GM12878 (cell line): ENCODE data around the gene HSPA12B. TPM values are rescaled to one million over a fixed set of nuclear protein-coding genes. Genes with fewer than 3 reads are reported as not detected.

ENCODE experiments used
- ATAC-seq: fragments of 200-7000 bp; cut with Tn5 transposase; 3 replicates; pipeline ENCODE4 v1.9.1; 2020; ENCODE audit warnings: mild to moderate bottlenecking, moderate library complexity
- BruUV-seq: library from RNA; stranded (reverse); fragments of 400-500 nt; replicated peaks from 2 replicates; lab custom pipeline; 2021; lab: Mats Ljungman, UMichigan
- CTCF ChIA-PET: fragments of 300-600 bp; sonication (Branson Sonifier 250); formaldehyde crosslinking; extraction: SDS; loops from one replicate; lab custom pipeline; 2021; ENCODE audit warnings: inconsistent platforms; lab: Yijun Ruan, JAX
- POLR2A ChIA-PET: fragments of 350-600 bp; formaldehyde crosslinking; extraction: SDS; loops from one replicate; lab custom pipeline; 2021; ENCODE audit warnings: inconsistent platforms; lab: Charles Lee
- RAD21 ChIA-PET: fragments of 300-600 bp; sonication (Branson Sonifier 250); formaldehyde crosslinking; loops from one replicate; lab custom pipeline; 2023; ENCODE audit warnings: antibody characterized with exemption; ENCODE audit not compliant: unreplicated experiment; lab: Charles Lee
- SMC1A ChIA-PET: fragments of 300-600 bp; sonication (Branson Sonifier 250); formaldehyde crosslinking; loops from one replicate; lab custom pipeline; 2023; ENCODE audit not compliant: unreplicated experiment, uncharacterized antibody; lab: Charles Lee
- DNase-seq: peaks from one replicate; pipeline ENCODE4 v3.0.0-alpha.2; 2011; ENCODE audit warnings: low read depth, low spot score
- FAIRE-seq: peaks from 3 replicates; lab custom pipeline; 2011; peaks lifted over from hg19 to GRCh38; lab: Jason Lieb, UNC
- H2AFZ ChIP-seq: 2 replicates; pipeline ENCODE4 v1.6.0; 2011; ENCODE audit warnings: low read depth, low read length, control low read depth; ENCODE audit not compliant: control insufficient read depth
- H3K27ac ChIP-seq: 2 replicates; pipeline ENCODE4 v1.5.1; 2011; ENCODE audit warnings: control low read depth; ENCODE audit not compliant: control insufficient read depth, insufficient read depth
- H3K27me3 ChIP-seq, 2 experiments: replicated peaks in 1 of 2; 2 replicates each; pipeline versions ENCODE4 v1.6.0 to v1.6.1; 2011; ENCODE audit warnings: low read length in 1 of 2; ENCODE audit not compliant: control insufficient read depth in 2 of 2, insufficient read depth in 2 of 2
- H3K36me3 ChIP-seq, 2 experiments: 2 replicates each; pipeline ENCODE4 v1.5.1; 2011; ENCODE audit warnings: low read length in 1 of 2; ENCODE audit not compliant: control insufficient read depth in 2 of 2, insufficient read depth in 2 of 2
- H3K4me1 ChIP-seq: 2 replicates; pipeline ENCODE4 v1.6.1; 2011; ENCODE audit warnings: mild to moderate bottlenecking, low read length, moderate library complexity, mixed read lengths; ENCODE audit not compliant: control insufficient read depth, insufficient read depth
- H3K4me2 ChIP-seq: 2 replicates; pipeline ENCODE4 v1.6.0; 2011; ENCODE audit warnings: control low read depth; ENCODE audit not compliant: control insufficient read depth, insufficient read depth
- H3K4me3 ChIP-seq: fragments of 200-600 bp; sonication (generic); 2 replicates; pipeline ENCODE4 v1.5.1; 2016
- H3K79me2 ChIP-seq: 2 replicates; pipeline ENCODE4 v1.6.0; 2011; ENCODE audit warnings: low read length; ENCODE audit not compliant: control insufficient read depth, insufficient read depth
- H3K9ac ChIP-seq: 2 replicates; pipeline ENCODE4 v1.8.0; 2011; ENCODE audit warnings: low read length, control low read depth, mixed read lengths; ENCODE audit not compliant: control insufficient read depth, insufficient read depth
- H3K9me3 ChIP-seq: replicated peaks from 3 replicates; pipeline ENCODE4 v1.5.1; 2011; ENCODE audit warnings: mild to moderate bottlenecking, low read length; ENCODE audit not compliant: control insufficient read depth, insufficient read depth
- H4K20me1 ChIP-seq: 2 replicates; pipeline ENCODE4 v1.6.0; 2011; ENCODE audit not compliant: control insufficient read depth, insufficient read depth
- BCL11A ChIP-seq: IDR thresholded peaks from 2 replicates; pipeline ENCODE4 v1.6.1; 2011; ENCODE audit warnings: low read depth, low read length
- BHLHE40 ChIP-seq, 2 experiments: fragments of 450-650 bp in 1 of 2; IDR thresholded peaks; 2 replicates each; pipeline ENCODE4 v1.6.1; 2011 to 2017; ENCODE audit warnings: low read depth in 2 of 2, borderline replicate concordance in 1 of 2, improper control_type of control experiment in 1 of 2, low read length in 1 of 2, mild to moderate bottlenecking in 1 of 2
- ESRRA ChIP-seq: IDR thresholded peaks from 2 replicates; pipeline ENCODE4 v1.6.1; 2012; ENCODE audit warnings: mild to moderate bottlenecking, low read length, improper control_type of control experiment
- GATAD2B ChIP-seq: fragments of 450-650 bp; conservative IDR thresholded peaks from 2 replicates; pipeline ENCODE4 v1.6.1; 2017; ENCODE audit warnings: low read depth, mild to moderate bottlenecking, moderate library complexity
- KDM1A ChIP-seq: fragments of 200-600 bp; sonication (generic); IDR thresholded peaks from 2 replicates; pipeline ENCODE4 v1.6.1; 2016; ENCODE audit warnings: borderline replicate concordance
- NFIC ChIP-seq: IDR thresholded peaks from 2 replicates; pipeline ENCODE4 v1.6.1; 2012; ENCODE audit warnings: low read depth, mild to moderate bottlenecking, inconsistent platforms, low read length, moderate library complexity
- NFXL1 ChIP-seq: fragments of 450-650 bp; IDR thresholded peaks from 2 replicates; pipeline ENCODE4 v1.6.1; 2017; ENCODE audit warnings: antibody characterized with exemption, mild to moderate bottlenecking, borderline replicate concordance
- RFX5 ChIP-seq: IDR thresholded peaks from 2 replicates; pipeline ENCODE4 v1.6.1; 2011; ENCODE audit warnings: low read depth, low read length, improper control_type of control experiment
- SMAD1 ChIP-seq: fragments of 450-650 bp; IDR thresholded peaks from 2 replicates; pipeline ENCODE4 v1.6.1; 2018; ENCODE audit warnings: mild to moderate bottlenecking, low read depth; ENCODE audit not compliant: partially characterized antibody
- SMAD5 ChIP-seq: IDR thresholded peaks from 2 replicates; pipeline ENCODE4 v1.6.1; 2016; ENCODE audit warnings: antibody characterized with exemption, low read depth
- SREBF1 ChIP-seq: IDR thresholded peaks from 2 replicates; pipeline ENCODE4 v1.6.1; 2012; ENCODE audit warnings: mild to moderate bottlenecking, low read length
- TCF7 ChIP-seq: IDR thresholded peaks from 2 replicates; pipeline ENCODE4 v1.6.1; 2014; ENCODE audit warnings: antibody characterized with exemption, borderline replicate concordance
- ZNF217 ChIP-seq: fragments of 450-650 bp; IDR thresholded peaks from 2 replicates; pipeline ENCODE4 v1.6.1; 2017; ENCODE audit warnings: antibody characterized with exemption, mild to moderate bottlenecking
- ZZZ3 ChIP-seq: IDR thresholded peaks from 2 replicates; pipeline ENCODE4 v1.6.1; 2011; ENCODE audit warnings: low read depth; ENCODE audit not compliant: control insufficient read depth, insufficient read length
- WGBS: methylation state at CpG from one replicate; pipeline ENCODE4 v1.1.6; 2016; ENCODE audit warnings: low lambda C conversion rate; ENCODE audit not compliant: insufficient replicate concordance, insufficient coverage; ENCODE audit errors: missing lambda C conversion rate; 5-methylcytosine and 5-hydroxymethylcytosine counted together
- in situ Hi-C: fragments of 300-500 bp; cut with MboI; formaldehyde crosslinking; loops from 9 replicates; pipeline ENCODE4 v1.14.3; 2018; ENCODE audit warnings: mixed read lengths
- intact Hi-C: fragments of 100-400 bp; cut with micrococcal nuclease; formaldehyde crosslinking; loops from one replicate; pipeline ENCODE4 v1.14.2; 2022; ENCODE audit not compliant: unreplicated experiment
- polyA plus RNA-seq, 11 experiments: library from polyadenylated mRNA; depleted of rRNA in 4 of 11; unstranded in 6 of 11; stranded (reverse) in 5 of 11; fragments of >200 nt; fragmentation: Nextera tagmentation in 4 of 11; fragmentation: Illumina TruSeq in 1 of 11; extraction: Ambion mirVana in 4 of 11; extraction: Trizol in 1 of 11; gene quantifications; 1 replicate in 1 of 11; 2 replicates in 10 of 11; pipeline versions ENCODE4 v1.2.1 to v1.2.3, GENCODE V29; 2011 to 2016; ENCODE audit warnings: inconsistent platforms in 2 of 11, missing spikeins in 2 of 11, low read depth in 1 of 11
- total RNA-seq, 4 experiments: library from RNA; depleted of rRNA in 3 of 4; stranded (reverse); fragments of >200 nt in 3 of 4; fragmentation: Illumina TruSeq in 1 of 4; extraction: Trizol in 1 of 4; gene quantifications; 2 replicates each; pipeline versions ENCODE4 v1.2.1 to v1.2.3, GENCODE V29; 2013 to 2021

HSPA12B gene
- total and polyA plus RNA-seq, 10 of the 15 experiments (the other 5 are each of a cell fraction or from before 2014, with no cell fraction given) = 0.08 TPM; not detected in 9

DNA sequence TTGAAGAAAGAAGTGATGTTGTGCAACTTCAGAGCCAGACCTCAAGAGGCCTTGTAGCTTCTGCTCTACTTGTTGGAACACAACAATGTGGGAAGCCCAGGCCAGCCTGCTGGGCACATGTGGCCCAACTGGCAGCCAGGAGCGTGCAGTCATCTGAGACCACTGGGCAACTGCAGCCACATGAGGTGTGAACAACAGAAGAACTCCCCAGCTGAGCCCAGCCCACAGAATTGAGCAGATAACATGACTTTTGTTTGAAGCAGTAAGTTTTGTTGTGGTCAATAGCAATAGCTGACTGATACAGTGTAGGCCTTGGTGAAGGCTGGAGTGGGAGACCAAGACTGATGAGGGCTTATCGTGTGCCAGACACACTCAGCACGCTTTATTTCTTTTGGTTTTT, 42.1 kb upstream of the HSPA12B start:
- Histone ChIP-seq H4K20me1 (no peaks in the 10 kb centered on the region), H3K4me3 (no peak overlapping the region), H3K36me3 (no peaks in the 10 kb centered on the region), H3K9ac (no peak overlapping the region), H3K79me2 (no peaks in the 10 kb centered on the region), H3K9me3 (no peaks in the 10 kb centered on the region), H3K27ac (no peak overlapping the region), H3K4me1 (no peaks in the 10 kb centered on the region), H2AFZ (no peak overlapping the region), H3K27me3 (peaks cover 0 to 3% of the 10 kb centered on the region in 2 experiments; a peak in 2 of 4 replicates), H3K4me2 (no peak overlapping the region)
- no peak for TF ChIP-seq RFX5
- no peak for TF ChIP-seq NFXL1
- no peak for TF ChIP-seq BCL11A
- no peak for TF ChIP-seq ZZZ3
- no peak for TF ChIP-seq NFIC
- no peak for TF ChIP-seq ESRRA
- TF ChIP-seq SREBF1 = no peak
- ChIA-PET RAD21 (no interaction called here), POLR2A (no interaction called here), CTCF (interaction anchor here (1.1 kb wide), 1 partner anchor 17 kb away, joined by 3 read pairs; no protein-coding TSS in a partner anchor), SMC1A (no interaction called here)
- 44% methylated on average over 3 of the region's 3 CpGs for WGBS
- no peak for FAIRE-seq
- intact Hi-C loops (no loop called here), in situ Hi-C loops (no loop called here)
- ATAC-seq = no peak
- no TSS peak for BruUV-seq
- DNase-seq = no peak

DNA sequence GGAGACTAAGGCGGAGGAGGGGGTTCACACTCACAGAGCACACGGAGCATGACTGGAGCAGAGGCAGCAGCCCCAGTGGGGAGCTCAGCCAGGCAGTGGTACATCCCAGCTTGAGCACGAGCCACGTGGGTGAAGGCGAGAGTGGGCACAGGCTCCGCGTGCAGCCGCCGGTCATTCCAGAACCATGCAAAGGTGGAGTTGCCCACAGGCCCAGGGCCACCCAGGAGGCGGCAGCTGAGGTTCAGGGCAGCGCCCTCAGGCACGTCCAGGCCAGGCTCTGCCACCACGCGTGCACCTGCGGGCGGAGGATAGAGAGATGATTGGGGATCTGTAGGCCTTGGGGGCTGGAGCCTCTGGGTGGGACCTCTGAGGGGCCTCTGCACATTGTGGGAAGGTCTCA, 41.2 kb upstream of the HSPA12B start:
- no peak for DNase-seq
- no peaks in the 10 kb centered on the region for H3K79me2 ChIP-seq
- 56% methylated on average over 16 of the region's 16 CpGs for WGBS
- ATAC-seq = no peak
- ChIA-PET CTCF (interaction anchor here (1.1 kb wide), 1 partner anchor 17 kb away, joined by 3 read pairs; no protein-coding TSS in a partner anchor), SMC1A (no interaction called here), POLR2A (no interaction called here), RAD21 (no interaction called here)
- H3K27ac ChIP-seq = no peak overlapping the region
- intact Hi-C loops = no loop called here
- no peaks in the 10 kb centered on the region for H3K36me3 ChIP-seq
- BruUV-seq = no TSS peak
- in situ Hi-C loops = no loop called here
- H3K4me1 ChIP-seq = no peaks in the 10 kb centered on the region
- H2AFZ ChIP-seq = no peak overlapping the region
- no peak overlapping the region for H3K4me3 ChIP-seq
- no peaks in the 10 kb centered on the region for H4K20me1 ChIP-seq
- no peak overlapping the region for H3K9ac ChIP-seq
- no peak for FAIRE-seq
- no peaks in the 10 kb centered on the region; a peak in 1 of 4 replicates for H3K27me3 ChIP-seq
- no peaks in the 10 kb centered on the region; the same call in 2 of the 3 replicates for H3K9me3 ChIP-seq
- H3K4me2 ChIP-seq = no peak overlapping the region
- TF ChIP-seq KDM1A (no peak), SREBF1 (no peak), GATAD2B (no peak), SMAD5 (no peak), ESRRA (no peak), BHLHE40 (IDR thresholded peaks at IDR 0.05; ENCODE audit: borderline replicate concordance in 1 of 2, low read depth in 2 of 2, low read length in 1 of 2) (no peak), TCF7 (no peak), SMAD1 (no peak), ZNF217 (no peak)
- TF ChIP-seq, all 136 proteins: peak for 0
